ENCODE data around the gene POLD4. TPM values are rescaled to one million over a fixed set of nuclear protein-coding genes. Genes with fewer than 3 reads are reported as not detected.

Gene POLD4
- total and polyA plus RNA-seq, 2 of the 13 experiments (the other 11 are each of a cell fraction or from before 2014, with no cell fraction given) = 10.5 to 27.4 TPM

DNA sequence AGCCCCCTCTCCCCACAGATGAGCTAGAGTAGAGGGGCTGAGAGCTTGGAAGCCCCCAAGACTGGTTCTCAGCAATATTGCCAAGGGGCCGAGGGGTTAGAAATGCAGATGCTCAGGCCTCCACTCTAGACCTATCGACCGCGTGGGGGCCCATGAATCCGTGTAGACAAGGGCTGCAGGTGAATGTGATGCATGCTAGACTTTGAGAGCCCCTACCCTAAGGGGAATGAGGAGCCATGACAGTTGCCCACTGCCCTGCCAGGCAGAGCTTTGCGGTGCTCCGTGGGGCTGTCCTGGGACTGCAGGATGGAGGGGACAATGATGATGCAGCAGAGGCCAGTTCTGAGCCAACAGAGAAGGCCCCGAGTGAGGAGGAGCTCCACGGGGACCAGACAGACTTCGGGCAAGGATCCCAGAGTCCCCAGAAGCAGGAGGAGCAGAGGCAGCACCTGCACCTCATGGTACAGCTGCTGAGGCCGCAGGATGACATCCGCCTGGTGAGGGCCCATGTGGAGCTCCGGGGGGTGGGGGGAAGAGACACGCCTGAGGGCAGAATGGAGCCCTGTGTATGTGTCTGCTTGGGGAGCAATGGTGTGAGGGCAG, 48.7 kb downstream of the POLD4 start:
- peak overlapping the region; percentile 82 for H3K4me2 ChIP-seq (ENCODE audit: low read depth, low read length)
- CTCF ChIA-PET (ENCODE audit: low intra/inter-chr PET ratio, low total read pairs) = no interaction called here
- no peak for FAIRE-seq
- H4K20me1 ChIP-seq (ENCODE audit: insufficient read depth, low read length) = no peaks in the 10 kb centered on the region
- no peak for DNase-seq (ENCODE audit: low spot score)
- H3K36me3 ChIP-seq (replicated peaks in 1 of 2; ENCODE audit: control insufficient read depth in 1 of 2, insufficient read depth in 2 of 2, low read length in 2 of 2) = peaks cover 6 to 18% of the 10 kb centered on the region in 2 experiments; a peak in 3 of 5 replicates
- TF ChIP-seq GATA4 (IDR thresholded peaks at IDR 0.05; ENCODE audit: borderline replicate concordance, low read depth) (no peak), ZNF10 (CRISPR knock-in tag; IDR thresholded peaks at IDR 0.05; ENCODE audit: borderline replicate concordance, low read depth) (no peak), SMAD1 (CRISPR knock-in tag; IDR thresholded peaks at IDR 0.05; ENCODE audit: borderline replicate concordance, low read depth) (0 out of 2 replicates have a peak, but pooled peaks have one; percentile 28)
- TF ChIP-seq, protein P1, sequence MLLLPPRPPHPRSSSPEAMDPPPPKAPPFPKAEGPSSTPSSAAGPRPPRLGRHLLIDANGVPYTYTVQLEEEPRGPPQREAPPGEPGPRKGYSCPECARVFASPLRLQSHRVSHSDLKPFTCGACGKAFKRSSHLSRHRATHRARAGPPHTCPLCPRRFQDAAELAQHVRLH (CRISPR knock-in tag; IDR thresholded peaks at IDR 0.05; ENCODE audit: borderline replicate concordance, low read depth) = no peak
- TF ChIP-seq, protein P2, sequence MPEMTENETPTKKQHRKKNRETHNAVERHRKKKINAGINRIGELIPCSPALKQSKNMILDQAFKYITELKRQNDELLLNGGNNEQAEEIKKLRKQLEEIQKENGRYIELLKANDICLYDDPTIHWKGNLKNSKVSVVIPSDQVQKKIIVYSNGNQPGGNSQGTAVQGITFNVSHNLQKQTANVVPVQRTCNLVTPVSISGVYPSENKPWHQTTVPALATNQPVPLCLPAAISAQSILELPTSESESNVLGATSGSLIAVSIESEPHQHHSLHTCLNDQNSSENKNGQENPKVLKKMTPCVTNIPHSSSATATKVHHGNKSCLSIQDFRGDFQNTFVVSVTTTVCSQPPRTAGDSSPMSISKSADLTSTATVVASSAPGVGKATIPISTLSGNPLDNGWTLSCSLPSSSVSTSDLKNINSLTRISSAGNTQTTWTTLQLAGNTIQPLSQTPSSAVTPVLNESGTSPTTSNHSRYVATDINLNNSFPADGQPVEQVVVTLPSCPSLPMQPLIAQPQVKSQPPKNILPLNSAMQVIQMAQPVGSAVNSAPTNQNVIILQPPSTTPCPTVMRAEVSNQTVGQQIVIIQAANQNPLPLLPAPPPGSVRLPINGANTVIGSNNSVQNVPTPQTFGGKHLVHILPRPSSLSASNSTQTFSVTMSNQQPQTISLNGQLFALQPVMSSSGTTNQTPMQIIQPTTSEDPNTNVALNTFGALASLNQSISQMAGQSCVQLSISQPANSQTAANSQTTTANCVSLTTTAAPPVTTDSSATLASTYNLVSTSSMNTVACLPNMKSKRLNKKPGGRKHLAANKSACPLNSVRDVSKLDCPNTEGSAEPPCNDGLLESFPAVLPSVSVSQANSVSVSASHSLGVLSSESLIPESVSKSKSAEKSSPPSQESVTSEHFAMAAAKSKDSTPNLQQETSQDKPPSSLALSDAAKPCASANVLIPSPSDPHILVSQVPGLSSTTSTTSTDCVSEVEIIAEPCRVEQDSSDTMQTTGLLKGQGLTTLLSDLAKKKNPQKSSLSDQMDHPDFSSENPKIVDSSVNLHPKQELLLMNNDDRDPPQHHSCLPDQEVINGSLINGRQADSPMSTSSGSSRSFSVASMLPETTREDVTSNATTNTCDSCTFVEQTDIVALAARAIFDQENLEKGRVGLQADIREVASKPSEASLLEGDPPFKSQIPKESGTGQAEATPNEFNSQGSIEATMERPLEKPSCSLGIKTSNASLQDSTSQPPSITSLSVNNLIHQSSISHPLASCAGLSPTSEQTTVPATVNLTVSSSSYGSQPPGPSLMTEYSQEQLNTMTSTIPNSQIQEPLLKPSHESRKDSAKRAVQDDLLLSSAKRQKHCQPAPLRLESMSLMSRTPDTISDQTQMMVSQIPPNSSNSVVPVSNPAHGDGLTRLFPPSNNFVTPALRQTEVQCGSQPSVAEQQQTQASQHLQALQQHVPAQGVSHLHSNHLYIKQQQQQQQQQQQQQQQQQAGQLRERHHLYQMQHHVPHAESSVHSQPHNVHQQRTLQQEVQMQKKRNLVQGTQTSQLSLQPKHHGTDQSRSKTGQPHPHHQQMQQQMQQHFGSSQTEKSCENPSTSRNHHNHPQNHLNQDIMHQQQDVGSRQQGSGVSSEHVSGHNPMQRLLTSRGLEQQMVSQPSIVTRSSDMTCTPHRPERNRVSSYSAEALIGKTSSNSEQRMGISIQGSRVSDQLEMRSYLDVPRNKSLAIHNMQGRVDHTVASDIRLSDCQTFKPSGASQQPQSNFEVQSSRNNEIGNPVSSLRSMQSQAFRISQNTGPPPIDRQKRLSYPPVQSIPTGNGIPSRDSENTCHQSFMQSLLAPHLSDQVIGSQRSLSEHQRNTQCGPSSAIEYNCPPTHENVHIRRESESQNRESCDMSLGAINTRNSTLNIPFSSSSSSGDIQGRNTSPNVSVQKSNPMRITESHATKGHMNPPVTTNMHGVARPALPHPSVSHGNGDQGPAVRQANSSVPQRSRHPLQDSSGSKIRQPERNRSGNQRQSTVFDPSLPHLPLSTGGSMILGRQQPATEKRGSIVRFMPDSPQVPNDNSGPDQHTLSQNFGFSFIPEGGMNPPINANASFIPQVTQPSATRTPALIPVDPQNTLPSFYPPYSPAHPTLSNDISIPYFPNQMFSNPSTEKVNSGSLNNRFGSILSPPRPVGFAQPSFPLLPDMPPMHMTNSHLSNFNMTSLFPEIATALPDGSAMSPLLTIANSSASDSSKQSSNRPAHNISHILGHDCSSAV (CRISPR knock-in tag; IDR thresholded peaks at IDR 0.05; ENCODE audit: borderline replicate concordance) = no peak
- peak overlapping the region; percentile 87 for H3K9ac ChIP-seq (ENCODE audit: insufficient read depth, low read depth, low read length)
- WGBS (ENCODE audit: low lambda C conversion rate) = 69% methylated on average over 8 of the region's 14 CpGs
- peaks cover 5% of the 10 kb centered on the region for H3K79me2 ChIP-seq (ENCODE audit: insufficient read depth, low read length)
- peaks cover 20% of the 10 kb centered on the region for H3K4me1 ChIP-seq (ENCODE audit: insufficient read depth, low read length)
- no peak for ATAC-seq
- peak overlapping the region; percentile 89 to 98 (median 90); a peak in 5 of 6 replicates for H3K4me3 ChIP-seq (replicated peaks in 1 of 3; ENCODE audit: insufficient read depth in 1 of 3, low read depth in 2 of 3, low read length in 3 of 3)
- no peak overlapping the region for H3K27ac ChIP-seq (ENCODE audit: extremely low read length, insufficient read depth, low read length)
- no peaks in the 10 kb centered on the region for H3K9me3 ChIP-seq (ENCODE audit: low read length)
- POLR2A ChIA-PET = interaction anchor here (1.2 to 3.8 kb wide), 3 partner anchors 12 to 47 kb away, joined by 3 to 66 read pairs (median 35); partner anchors contain the start of gene ANKRD13D
- intact Hi-C loops (cut with micrococcal nuclease; ENCODE audit: unreplicated experiment) (loop anchor here (5.0 kb wide), 1 partner anchor 42 kb away; no protein-coding TSS in a partner anchor), in situ Hi-C loops (cut with HindIII; ENCODE audit: extremely low pct_ligation_motif_present, low pct_unique_long_range_greater_than_20kb) (no loop called here)
- BruUV-seq (replicated peaks) = no TSS peak
- H3K27me3 ChIP-seq (ENCODE audit: control insufficient read depth in 1 of 2, insufficient read depth in 2 of 2, low read length in 2 of 2) = no peaks in the 10 kb centered on the region
- H2AFZ ChIP-seq (ENCODE audit: low read length) = no peak overlapping the region
